Right ventricle myocardium inferior (tissue), 1 donor: ENCODE data around the gene NEK2. TPM values are rescaled to one million over a fixed set of nuclear protein-coding genes. Genes with fewer than 3 reads are reported as not detected.
A peak's percentile ranks its signal among the peaks of the same experiment; 100 is the strongest.

Experiments used
- ATAC-seq: fragments of 200-7000 bp; cut with Tn5 transposase; one replicate; pipeline ENCODE4 v1.9.1; 2020; ENCODE audit warnings: mild to moderate bottlenecking, moderate library complexity
- DNase-seq: peaks from one replicate; pipeline ENCODE4 v3.0.0; 2021; ENCODE audit errors: missing footprints
- intact Hi-C: fragments of 100-400 bp; cut with DNase I; formaldehyde crosslinking; loops from one replicate; pipeline ENCODE4 v1.11.0; 2022
- total RNA-seq: library from RNA; stranded (reverse); fragmentation: NEBNext Ultra II Directional; extraction: Animal tissue kit (Norgen Biotek cat#: 25700); gene quantifications from one replicate; pipeline ENCODE4 v1.2.1, GENCODE V29; 2021
- donor health status: DM: no; HTN: yes; CAD: no; lungs with severe emphysema.

The NEK2 gene
- total RNA-seq, 1 donor from 2014 or later: 0.32 TPM

- intact Hi-C loops: no loop called here
- no peak for DNase-seq
- ATAC-seq: no peak
Observed at GRCh38 chr1:211621447-211622198, 53.8 kb downstream of the NEK2 start.

GRCh38 chr1:211620097-211620496, 55.3 kb downstream of the NEK2 start:
- no peak for DNase-seq
- intact Hi-C loops: no loop called here
- no peak for ATAC-seq

- intact Hi-C loops: no loop called here
- DNase-seq: no peak
- no peak for ATAC-seq
Observed at GRCh38 chr1:211619033-211619996, 56.1 kb downstream of the NEK2 start.

- intact Hi-C loops: no loop called here
- no peak for DNase-seq
- ATAC-seq: no peak
Observed at GRCh38 chr1:211616965-211617297, 58.5 kb downstream of the NEK2 start.

GRCh38 chr1:211616231-211616964, 59.0 kb downstream of the NEK2 start:
- DNase-seq (no peak), ATAC-seq (peak; percentile 66)
- intact Hi-C loops: no loop called here

GRCh38 chr1:211614615-211615014, 60.8 kb downstream of the NEK2 start:
- DNase-seq (no peak), ATAC-seq (no peak)
- intact Hi-C loops: no loop called here

- ATAC-seq (no peak), DNase-seq (no peak)
- intact Hi-C loops: loop anchor here (2.0 kb wide), 1 partner anchor 35 kb away; the partner anchor contains the start of gene SLC30A1
Observed at GRCh38 chr1:211613951-211614350, 61.5 kb downstream of the NEK2 start.

GRCh38 chr1:211613108-211613947, 62.1 kb downstream of the NEK2 start:
- DNase-seq: peak; percentile 91
- peak; percentile 85 for ATAC-seq
- intact Hi-C loops: loop anchor here (2.0 kb wide), 1 partner anchor 35 kb away; the partner anchor contains the start of gene SLC30A1

- ATAC-seq: no peak
- no peak for DNase-seq
- intact Hi-C loops: loop anchor here (2.0 kb wide), 1 partner anchor 34 kb away; the partner anchor contains the start of gene SLC30A1
Observed at GRCh38 chr1:211612786-211613107, 62.7 kb downstream of the NEK2 start.

Other genes starting within 250 kb of the NEK2 start
- not detected for gene RD3, start 183.5 kb downstream of the NEK2 start, total RNA-seq
- 11.5 TPM for gene SLC30A1, start 96.5 kb downstream of the NEK2 start, total RNA-seq
- gene LPGAT1, start 155.1 kb upstream of the NEK2 start, total RNA-seq: 22.2 TPM